WTC11 (cell line): ENCODE measurements around the gene PKLR. TPM values are rescaled to one million over a fixed set of nuclear protein-coding genes. Genes with fewer than 3 reads are reported as not detected.

ENCODE experiments used
- ATAC-seq: fragments of 200-7000 bp; cut with Tn5 transposase; 2 replicates; pipeline ENCODE4 v1.10.0; 2021; ENCODE audit warnings: mild to moderate bottlenecking, moderate library complexity
- CTCF ChIA-PET: fragments of 300-600 bp; sonication (Branson Sonifier 250); formaldehyde crosslinking; loops from one replicate; lab custom pipeline; 2021; ENCODE audit warnings: antibody characterized with exemption; lab: Charles Lee
- POLR2A ChIA-PET: fragments of 350-600 bp; sonication (Branson Sonifier 250); formaldehyde crosslinking; loops from one replicate; lab custom pipeline; 2021; ENCODE audit warnings: antibody characterized with exemption; lab: Charles Lee
- DNase-seq: peaks from one replicate; pipeline ENCODE4 v3.0.0; 2021; ENCODE audit warnings: low spot score
- H3K27ac Mint-ChIP-seq: 2 replicates; pipeline ENCODE4 v1.8.0; 2021; ENCODE audit warnings: mixed read lengths
- H3K27me3 Mint-ChIP-seq: 2 replicates; pipeline ENCODE4 v1.8.0; 2021; ENCODE audit warnings: low read depth, mild to moderate bottlenecking, moderate library complexity, mixed read lengths
- H3K36me3 Mint-ChIP-seq: 2 replicates; pipeline ENCODE4 v1.8.0; 2021; ENCODE audit warnings: mixed read lengths
- H3K4me1 Mint-ChIP-seq: 2 replicates; pipeline ENCODE4 v1.8.0; 2022; ENCODE audit warnings: mixed read lengths
- H3K4me3 Mint-ChIP-seq: 2 replicates; pipeline ENCODE4 v1.8.0; 2021; ENCODE audit warnings: mild to moderate bottlenecking, moderate library complexity, mixed read lengths
- H3K9me3 Mint-ChIP-seq: 2 replicates; pipeline ENCODE4 v1.8.0; 2021; ENCODE audit warnings: mixed read lengths
- MYBL2 ChIP-seq: sonication (generic); formaldehyde crosslinking; IDR thresholded peaks from 2 replicates; pipeline ENCODE4 v1.8.1; 2023; ENCODE audit warnings: mild to moderate bottlenecking, moderate library complexity, missing genetic modification reagents
- NFE2L1 ChIP-seq: sonication (generic); formaldehyde crosslinking; IDR thresholded peaks from 2 replicates; pipeline ENCODE4 v1.8.1; 2023; ENCODE audit warnings: missing genetic modification reagents
- SMAD4 ChIP-seq: sonication (generic); formaldehyde crosslinking; IDR thresholded peaks from 2 replicates; pipeline ENCODE4 v1.8.0; 2022; ENCODE audit warnings: mild to moderate bottlenecking, missing genetic modification reagents
- ZNF121 ChIP-seq: sonication (generic); formaldehyde crosslinking; IDR thresholded peaks from 2 replicates; pipeline ENCODE4 v1.8.0; 2023; ENCODE audit warnings: missing genetic modification reagents
- total RNA-seq: library from RNA; stranded (reverse); gene quantifications from 3 replicates; pipeline ENCODE4 v1.2.3, GENCODE V29; 2021
- TF ChIP-seq, protein P1 (sequence below): sonication (generic); formaldehyde crosslinking; IDR thresholded peaks from 2 replicates; pipeline ENCODE4 v1.8.1; 2022; ENCODE audit warnings: low read depth, missing genetic modification reagents, borderline replicate concordance
- TF ChIP-seq, protein P2 (sequence below): fragments of 250-450 bp; sonication (Bioruptor Pico); IDR thresholded peaks from 2 replicates; pipeline ENCODE4 v1.9.0; 2021; ENCODE audit warnings: mild to moderate bottlenecking
- TF ChIP-seq, protein P3 (sequence below): sonication (generic); formaldehyde crosslinking; conservative IDR thresholded peaks from 2 replicates; pipeline ENCODE4 v1.8.1; 2022; ENCODE audit warnings: mild to moderate bottlenecking, missing genetic modification reagents
- TF ChIP-seq, protein P4 (sequence below): sonication (generic); formaldehyde crosslinking; IDR thresholded peaks from 2 replicates; pipeline ENCODE4 v1.8.0; 2022; ENCODE audit warnings: mild to moderate bottlenecking, missing genetic modification reagents
- TF ChIP-seq, protein P5 (sequence below): sonication (generic); formaldehyde crosslinking; IDR thresholded peaks from 2 replicates; pipeline ENCODE4 v1.8.1; 2023; ENCODE audit warnings: mild to moderate bottlenecking, missing genetic modification reagents, borderline replicate concordance
- TF ChIP-seq, protein P6 (sequence below): sonication (generic); formaldehyde crosslinking; IDR thresholded peaks from 2 replicates; pipeline ENCODE4 v1.8.0; 2022; ENCODE audit warnings: missing genetic modification reagents
- TF ChIP-seq, protein P7 (sequence below): fragments of 250-450 bp; sonication (Bioruptor Pico); IDR thresholded peaks from 2 replicates; pipeline ENCODE4 v1.9.0; 2021; ENCODE audit warnings: mild to moderate bottlenecking, borderline replicate concordance
- TF ChIP-seq, protein P8 (sequence below): sonication (generic); formaldehyde crosslinking; IDR thresholded peaks from 2 replicates; pipeline ENCODE4 v1.8.0; 2023; ENCODE audit warnings: missing genetic modification reagents, mild to moderate bottlenecking, borderline replicate concordance

The PKLR gene
- total RNA-seq, 1 experiment from 2014 or later: 1.5 TPM

DNA sequence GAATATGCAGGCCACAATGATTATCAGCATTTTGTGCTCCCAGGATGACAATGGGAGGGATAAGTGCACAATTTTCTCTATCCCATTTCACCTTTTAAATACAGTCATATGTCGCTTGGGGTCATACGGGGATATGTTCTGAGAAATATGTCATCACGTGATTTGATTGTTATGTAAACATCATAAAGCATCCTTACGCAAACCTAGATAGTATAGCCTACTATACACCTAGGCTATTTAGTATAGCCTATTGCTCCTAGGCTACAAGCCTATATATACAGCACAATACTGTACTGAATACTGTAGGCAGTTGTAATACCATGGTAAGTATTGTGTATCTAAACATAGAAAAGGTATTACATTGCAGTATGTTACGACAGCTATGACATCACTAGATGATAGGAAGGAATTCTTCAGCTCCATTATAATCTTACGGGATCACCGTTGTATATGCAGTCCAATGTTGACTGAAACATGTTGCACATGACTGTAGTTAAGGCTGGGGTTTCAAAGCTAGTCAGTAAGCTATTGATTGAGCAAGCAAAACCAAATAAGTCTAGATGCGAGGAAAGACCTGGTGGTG, 38.4 kb upstream of the PKLR start:
- H3K9me3 Mint-ChIP-seq: no peaks in the 10 kb centered on the region
- no peak for ATAC-seq
- ChIA-PET POLR2A (no interaction called here), CTCF (interaction anchor here (1.3 kb wide), 1 partner anchor 16 kb away, joined by 4 read pairs; no protein-coding TSS in a partner anchor)
- no peak for DNase-seq
- no peaks in the 10 kb centered on the region for H3K27me3 Mint-ChIP-seq
- H3K4me3 Mint-ChIP-seq: no peak overlapping the region
- no peak overlapping the region for H3K27ac Mint-ChIP-seq
- no peaks in the 10 kb centered on the region for H3K4me1 Mint-ChIP-seq
- TF ChIP-seq MYBL2 (CRISPR knock-in tag) (no peak), ZNF121 (no peak), NFE2L1 (CRISPR knock-in tag) (no peak)
- TF ChIP-seq, protein P1, sequence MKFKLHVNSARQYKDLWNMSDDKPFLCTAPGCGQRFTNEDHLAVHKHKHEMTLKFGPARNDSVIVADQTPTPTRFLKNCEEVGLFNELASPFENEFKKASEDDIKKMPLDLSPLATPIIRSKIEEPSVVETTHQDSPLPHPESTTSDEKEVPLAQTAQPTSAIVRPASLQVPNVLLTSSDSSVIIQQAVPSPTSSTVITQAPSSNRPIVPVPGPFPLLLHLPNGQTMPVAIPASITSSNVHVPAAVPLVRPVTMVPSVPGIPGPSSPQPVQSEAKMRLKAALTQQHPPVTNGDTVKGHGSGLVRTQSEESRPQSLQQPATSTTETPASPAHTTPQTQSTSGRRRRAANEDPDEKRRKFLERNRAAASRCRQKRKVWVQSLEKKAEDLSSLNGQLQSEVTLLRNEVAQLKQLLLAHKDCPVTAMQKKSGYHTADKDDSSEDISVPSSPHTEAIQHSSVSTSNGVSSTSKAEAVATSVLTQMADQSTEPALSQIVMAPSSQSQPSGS (CRISPR knock-in tag): no peak
- TF ChIP-seq, protein P2, sequence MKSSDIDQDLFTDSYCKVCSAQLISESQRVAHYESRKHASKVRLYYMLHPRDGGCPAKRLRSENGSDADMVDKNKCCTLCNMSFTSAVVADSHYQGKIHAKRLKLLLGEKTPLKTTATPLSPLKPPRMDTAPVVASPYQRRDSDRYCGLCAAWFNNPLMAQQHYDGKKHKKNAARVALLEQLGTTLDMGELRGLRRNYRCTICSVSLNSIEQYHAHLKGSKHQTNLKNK (CRISPR knock-in tag): no peak
- TF ChIP-seq, protein P3, sequence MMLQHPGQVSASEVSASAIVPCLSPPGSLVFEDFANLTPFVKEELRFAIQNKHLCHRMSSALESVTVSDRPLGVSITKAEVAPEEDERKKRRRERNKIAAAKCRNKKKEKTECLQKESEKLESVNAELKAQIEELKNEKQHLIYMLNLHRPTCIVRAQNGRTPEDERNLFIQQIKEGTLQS (CRISPR knock-in tag): no peak
- TF ChIP-seq, protein P4, sequence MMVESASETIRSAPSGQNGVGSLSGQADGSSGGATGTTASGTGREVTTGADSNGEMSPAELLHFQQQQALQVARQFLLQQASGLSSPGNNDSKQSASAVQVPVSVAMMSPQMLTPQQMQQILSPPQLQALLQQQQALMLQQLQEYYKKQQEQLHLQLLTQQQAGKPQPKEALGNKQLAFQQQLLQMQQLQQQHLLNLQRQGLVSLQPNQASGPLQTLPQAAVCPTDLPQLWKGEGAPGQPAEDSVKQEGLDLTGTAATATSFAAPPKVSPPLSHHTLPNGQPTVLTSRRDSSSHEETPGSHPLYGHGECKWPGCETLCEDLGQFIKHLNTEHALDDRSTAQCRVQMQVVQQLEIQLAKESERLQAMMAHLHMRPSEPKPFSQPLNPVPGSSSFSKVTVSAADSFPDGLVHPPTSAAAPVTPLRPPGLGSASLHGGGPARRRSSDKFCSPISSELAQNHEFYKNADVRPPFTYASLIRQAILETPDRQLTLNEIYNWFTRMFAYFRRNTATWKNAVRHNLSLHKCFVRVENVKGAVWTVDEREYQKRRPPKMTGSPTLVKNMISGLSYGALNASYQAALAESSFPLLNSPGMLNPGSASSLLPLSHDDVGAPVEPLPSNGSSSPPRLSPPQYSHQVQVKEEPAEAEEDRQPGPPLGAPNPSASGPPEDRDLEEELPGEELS (CRISPR knock-in tag): no peak
- TF ChIP-seq, protein P5, sequence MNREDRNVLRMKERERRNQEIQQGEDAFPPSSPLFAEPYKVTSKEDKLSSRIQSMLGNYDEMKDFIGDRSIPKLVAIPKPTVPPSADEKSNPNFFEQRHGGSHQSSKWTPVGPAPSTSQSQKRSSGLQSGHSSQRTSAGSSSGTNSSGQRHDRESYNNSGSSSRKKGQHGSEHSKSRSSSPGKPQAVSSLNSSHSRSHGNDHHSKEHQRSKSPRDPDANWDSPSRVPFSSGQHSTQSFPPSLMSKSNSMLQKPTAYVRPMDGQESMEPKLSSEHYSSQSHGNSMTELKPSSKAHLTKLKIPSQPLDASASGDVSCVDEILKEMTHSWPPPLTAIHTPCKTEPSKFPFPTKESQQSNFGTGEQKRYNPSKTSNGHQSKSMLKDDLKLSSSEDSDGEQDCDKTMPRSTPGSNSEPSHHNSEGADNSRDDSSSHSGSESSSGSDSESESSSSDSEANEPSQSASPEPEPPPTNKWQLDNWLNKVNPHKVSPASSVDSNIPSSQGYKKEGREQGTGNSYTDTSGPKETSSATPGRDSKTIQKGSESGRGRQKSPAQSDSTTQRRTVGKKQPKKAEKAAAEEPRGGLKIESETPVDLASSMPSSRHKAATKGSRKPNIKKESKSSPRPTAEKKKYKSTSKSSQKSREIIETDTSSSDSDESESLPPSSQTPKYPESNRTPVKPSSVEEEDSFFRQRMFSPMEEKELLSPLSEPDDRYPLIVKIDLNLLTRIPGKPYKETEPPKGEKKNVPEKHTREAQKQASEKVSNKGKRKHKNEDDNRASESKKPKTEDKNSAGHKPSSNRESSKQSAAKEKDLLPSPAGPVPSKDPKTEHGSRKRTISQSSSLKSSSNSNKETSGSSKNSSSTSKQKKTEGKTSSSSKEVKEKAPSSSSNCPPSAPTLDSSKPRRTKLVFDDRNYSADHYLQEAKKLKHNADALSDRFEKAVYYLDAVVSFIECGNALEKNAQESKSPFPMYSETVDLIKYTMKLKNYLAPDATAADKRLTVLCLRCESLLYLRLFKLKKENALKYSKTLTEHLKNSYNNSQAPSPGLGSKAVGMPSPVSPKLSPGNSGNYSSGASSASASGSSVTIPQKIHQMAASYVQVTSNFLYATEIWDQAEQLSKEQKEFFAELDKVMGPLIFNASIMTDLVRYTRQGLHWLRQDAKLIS (CRISPR knock-in tag): no peak
- peaks cover 55% of the 10 kb centered on the region for H3K36me3 Mint-ChIP-seq

DNA sequence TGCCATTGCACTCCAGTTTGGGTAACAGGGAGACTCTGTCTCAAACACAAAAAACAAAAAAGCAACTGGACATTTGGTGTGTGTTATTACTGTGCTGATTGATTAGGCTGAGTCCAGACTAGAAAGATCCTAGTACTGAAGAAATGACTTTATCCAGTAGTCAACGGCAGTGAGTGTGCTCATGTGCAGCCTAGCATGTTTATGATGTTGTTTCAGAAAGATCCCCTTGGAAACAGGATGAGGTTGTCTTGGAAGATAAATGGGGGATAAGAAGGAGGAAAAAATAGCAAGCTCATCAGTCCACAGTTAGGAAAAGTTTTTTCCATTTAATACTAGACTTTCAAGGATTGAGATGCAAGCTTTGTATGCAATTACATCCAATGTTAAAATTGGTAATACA, 33.7 kb upstream of the PKLR start:
- Mint-ChIP-seq H3K27ac (peak overlapping the region; percentile 57; the same call in 1 of the 2 replicates), H3K36me3 (peaks cover 34% of the 10 kb centered on the region), H3K9me3 (no peaks in the 10 kb centered on the region), H3K4me1 (no peaks in the 10 kb centered on the region), H3K4me3 (no peak overlapping the region), H3K27me3 (no peaks in the 10 kb centered on the region)
- ATAC-seq (no peak), DNase-seq (no peak)
- POLR2A ChIA-PET: no interaction called here
- CTCF ChIA-PET: interaction anchor here (1.3 to 2.9 kb wide), 2 partner anchors 11 to 84 kb away, joined by 3 to 11 read pairs; no protein-coding TSS in a partner anchor
- TF ChIP-seq, protein P6, sequence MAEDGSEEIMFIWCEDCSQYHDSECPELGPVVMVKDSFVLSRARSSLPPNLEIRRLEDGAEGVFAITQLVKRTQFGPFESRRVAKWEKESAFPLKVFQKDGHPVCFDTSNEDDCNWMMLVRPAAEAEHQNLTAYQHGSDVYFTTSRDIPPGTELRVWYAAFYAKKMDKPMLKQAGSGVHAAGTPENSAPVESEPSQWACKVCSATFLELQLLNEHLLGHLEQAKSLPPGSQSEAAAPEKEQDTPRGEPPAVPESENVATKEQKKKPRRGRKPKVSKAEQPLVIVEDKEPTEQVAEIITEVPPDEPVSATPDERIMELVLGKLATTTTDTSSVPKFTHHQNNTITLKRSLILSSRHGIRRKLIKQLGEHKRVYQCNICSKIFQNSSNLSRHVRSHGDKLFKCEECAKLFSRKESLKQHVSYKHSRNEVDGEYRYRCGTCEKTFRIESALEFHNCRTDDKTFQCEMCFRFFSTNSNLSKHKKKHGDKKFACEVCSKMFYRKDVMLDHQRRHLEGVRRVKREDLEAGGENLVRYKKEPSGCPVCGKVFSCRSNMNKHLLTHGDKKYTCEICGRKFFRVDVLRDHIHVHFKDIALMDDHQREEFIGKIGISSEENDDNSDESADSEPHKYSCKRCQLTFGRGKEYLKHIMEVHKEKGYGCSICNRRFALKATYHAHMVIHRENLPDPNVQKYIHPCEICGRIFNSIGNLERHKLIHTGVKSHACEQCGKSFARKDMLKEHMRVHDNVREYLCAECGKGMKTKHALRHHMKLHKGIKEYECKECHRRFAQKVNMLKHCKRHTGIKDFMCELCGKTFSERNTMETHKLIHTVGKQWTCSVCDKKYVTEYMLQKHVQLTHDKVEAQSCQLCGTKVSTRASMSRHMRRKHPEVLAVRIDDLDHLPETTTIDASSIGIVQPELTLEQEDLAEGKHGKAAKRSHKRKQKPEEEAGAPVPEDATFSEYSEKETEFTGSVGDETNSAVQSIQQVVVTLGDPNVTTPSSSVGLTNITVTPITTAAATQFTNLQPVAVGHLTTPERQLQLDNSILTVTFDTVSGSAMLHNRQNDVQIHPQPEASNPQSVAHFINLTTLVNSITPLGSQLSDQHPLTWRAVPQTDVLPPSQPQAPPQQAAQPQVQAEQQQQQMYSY (CRISPR knock-in tag): no peak
- TF ChIP-seq, protein P7, sequence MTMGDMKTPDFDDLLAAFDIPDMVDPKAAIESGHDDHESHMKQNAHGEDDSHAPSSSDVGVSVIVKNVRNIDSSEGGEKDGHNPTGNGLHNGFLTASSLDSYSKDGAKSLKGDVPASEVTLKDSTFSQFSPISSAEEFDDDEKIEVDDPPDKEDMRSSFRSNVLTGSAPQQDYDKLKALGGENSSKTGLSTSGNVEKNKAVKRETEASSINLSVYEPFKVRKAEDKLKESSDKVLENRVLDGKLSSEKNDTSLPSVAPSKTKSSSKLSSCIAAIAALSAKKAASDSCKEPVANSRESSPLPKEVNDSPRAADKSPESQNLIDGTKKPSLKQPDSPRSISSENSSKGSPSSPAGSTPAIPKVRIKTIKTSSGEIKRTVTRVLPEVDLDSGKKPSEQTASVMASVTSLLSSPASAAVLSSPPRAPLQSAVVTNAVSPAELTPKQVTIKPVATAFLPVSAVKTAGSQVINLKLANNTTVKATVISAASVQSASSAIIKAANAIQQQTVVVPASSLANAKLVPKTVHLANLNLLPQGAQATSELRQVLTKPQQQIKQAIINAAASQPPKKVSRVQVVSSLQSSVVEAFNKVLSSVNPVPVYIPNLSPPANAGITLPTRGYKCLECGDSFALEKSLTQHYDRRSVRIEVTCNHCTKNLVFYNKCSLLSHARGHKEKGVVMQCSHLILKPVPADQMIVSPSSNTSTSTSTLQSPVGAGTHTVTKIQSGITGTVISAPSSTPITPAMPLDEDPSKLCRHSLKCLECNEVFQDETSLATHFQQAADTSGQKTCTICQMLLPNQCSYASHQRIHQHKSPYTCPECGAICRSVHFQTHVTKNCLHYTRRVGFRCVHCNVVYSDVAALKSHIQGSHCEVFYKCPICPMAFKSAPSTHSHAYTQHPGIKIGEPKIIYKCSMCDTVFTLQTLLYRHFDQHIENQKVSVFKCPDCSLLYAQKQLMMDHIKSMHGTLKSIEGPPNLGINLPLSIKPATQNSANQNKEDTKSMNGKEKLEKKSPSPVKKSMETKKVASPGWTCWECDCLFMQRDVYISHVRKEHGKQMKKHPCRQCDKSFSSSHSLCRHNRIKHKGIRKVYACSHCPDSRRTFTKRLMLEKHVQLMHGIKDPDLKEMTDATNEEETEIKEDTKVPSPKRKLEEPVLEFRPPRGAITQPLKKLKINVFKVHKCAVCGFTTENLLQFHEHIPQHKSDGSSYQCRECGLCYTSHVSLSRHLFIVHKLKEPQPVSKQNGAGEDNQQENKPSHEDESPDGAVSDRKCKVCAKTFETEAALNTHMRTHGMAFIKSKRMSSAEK (CRISPR knock-in tag): no peak
- TF ChIP-seq SMAD4 (CRISPR knock-in tag): no peak
- TF ChIP-seq, protein P8, sequence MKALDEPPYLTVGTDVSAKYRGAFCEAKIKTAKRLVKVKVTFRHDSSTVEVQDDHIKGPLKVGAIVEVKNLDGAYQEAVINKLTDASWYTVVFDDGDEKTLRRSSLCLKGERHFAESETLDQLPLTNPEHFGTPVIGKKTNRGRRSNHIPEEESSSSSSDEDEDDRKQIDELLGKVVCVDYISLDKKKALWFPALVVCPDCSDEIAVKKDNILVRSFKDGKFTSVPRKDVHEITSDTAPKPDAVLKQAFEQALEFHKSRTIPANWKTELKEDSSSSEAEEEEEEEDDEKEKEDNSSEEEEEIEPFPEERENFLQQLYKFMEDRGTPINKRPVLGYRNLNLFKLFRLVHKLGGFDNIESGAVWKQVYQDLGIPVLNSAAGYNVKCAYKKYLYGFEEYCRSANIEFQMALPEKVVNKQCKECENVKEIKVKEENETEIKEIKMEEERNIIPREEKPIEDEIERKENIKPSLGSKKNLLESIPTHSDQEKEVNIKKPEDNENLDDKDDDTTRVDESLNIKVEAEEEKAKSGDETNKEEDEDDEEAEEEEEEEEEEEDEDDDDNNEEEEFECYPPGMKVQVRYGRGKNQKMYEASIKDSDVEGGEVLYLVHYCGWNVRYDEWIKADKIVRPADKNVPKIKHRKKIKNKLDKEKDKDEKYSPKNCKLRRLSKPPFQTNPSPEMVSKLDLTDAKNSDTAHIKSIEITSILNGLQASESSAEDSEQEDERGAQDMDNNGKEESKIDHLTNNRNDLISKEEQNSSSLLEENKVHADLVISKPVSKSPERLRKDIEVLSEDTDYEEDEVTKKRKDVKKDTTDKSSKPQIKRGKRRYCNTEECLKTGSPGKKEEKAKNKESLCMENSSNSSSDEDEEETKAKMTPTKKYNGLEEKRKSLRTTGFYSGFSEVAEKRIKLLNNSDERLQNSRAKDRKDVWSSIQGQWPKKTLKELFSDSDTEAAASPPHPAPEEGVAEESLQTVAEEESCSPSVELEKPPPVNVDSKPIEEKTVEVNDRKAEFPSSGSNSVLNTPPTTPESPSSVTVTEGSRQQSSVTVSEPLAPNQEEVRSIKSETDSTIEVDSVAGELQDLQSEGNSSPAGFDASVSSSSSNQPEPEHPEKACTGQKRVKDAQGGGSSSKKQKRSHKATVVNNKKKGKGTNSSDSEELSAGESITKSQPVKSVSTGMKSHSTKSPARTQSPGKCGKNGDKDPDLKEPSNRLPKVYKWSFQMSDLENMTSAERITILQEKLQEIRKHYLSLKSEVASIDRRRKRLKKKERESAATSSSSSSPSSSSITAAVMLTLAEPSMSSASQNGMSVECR (CRISPR knock-in tag): no peak
